Loucy (cell line): ENCODE data around the gene MAGEB3.

Source experiments
- CTCF ChIP-seq: fragments of 200-600 bp; sonication (generic); conservative IDR thresholded peaks from 2 replicates; pipeline ENCODE4 v1.5.1; 2014; ENCODE audit warnings: mild to moderate bottlenecking, antibody characterized with exemption, low read length
- EZH2phosphoT487 ChIP-seq: fragments of 200-600 bp; IDR thresholded peaks from 2 replicates; pipeline ENCODE4 v1.6.1; 2018; ENCODE audit warnings: antibody characterized with exemption, mild to moderate bottlenecking, moderate library complexity, borderline replicate concordance

DNA sequence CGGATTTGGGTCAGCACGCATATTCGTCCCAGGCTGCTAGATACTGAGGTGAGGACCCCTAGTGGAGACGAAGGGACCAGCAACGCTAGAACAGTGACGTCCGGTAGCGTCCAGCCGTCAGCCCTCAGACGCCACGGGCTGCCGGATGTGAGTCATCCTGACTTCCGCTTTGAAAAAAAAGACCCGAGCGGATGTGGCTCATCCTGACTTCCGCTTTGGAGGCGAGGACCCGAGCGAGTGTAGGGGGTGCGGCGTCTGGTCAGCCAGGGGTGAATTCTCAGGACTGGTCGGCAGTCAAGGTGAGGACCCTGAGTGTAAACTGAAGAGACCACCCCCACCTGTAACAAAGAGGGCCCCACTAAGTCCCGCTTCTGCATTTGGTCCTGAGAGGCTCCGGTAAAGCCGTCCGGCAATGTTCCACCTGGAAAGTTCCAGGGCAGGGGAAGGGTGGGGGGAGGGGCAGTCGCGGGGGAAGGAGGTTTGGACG lies 15.1 kb upstream of the MAGEB3 start, which contains the start of gene MAGEB2:
- TF ChIP-seq EZH2phosphoT487 (no peak), CTCF (no peak)
